ENCODE results near the gene RBM4B.

Gene RBM4B

GRCh38 chr11:66637557-66638176 lies 40.0 kb downstream of the RBM4B start:
- TF ChIP-seq ZC3H10 (CRISPR knock-in tag; IDR thresholded peaks at IDR 0.05) (no peak), GLIS3 (CRISPR knock-in tag; IDR thresholded peaks at IDR 0.05) (no peak), ZNF565 (CRISPR knock-in tag; conservative IDR thresholded peaks at IDR 0.05; ENCODE audit: low read depth) (no peak), ZNF8 (CRISPR knock-in tag; IDR thresholded peaks at IDR 0.05) (no peak)
- ATAC-seq: peak; percentile 14

DNA sequence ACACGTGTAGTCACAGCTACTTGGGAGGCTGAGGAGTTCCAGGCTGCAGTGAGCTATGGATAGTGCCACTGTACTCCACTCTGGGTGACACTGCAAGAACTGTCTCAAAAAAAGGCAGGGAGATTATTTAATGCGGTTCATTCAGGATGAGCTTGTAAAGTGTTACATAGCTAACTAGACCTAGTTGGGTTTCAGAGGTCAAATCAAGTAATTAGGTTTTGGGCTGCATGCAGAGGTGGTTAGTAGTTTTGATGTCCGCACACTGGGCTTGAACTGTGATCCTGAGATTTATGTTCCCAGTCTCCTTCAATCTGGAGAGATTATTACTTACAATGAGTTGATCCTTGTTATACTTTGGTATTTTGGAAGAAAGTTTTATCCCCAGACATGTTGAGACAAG lies 41.3 kb downstream of the RBM4B start:
- no peak for ATAC-seq
- no peak for TF ChIP-seq SNAI2 (CRISPR knock-in tag; IDR thresholded peaks at IDR 0.05)

DNA sequence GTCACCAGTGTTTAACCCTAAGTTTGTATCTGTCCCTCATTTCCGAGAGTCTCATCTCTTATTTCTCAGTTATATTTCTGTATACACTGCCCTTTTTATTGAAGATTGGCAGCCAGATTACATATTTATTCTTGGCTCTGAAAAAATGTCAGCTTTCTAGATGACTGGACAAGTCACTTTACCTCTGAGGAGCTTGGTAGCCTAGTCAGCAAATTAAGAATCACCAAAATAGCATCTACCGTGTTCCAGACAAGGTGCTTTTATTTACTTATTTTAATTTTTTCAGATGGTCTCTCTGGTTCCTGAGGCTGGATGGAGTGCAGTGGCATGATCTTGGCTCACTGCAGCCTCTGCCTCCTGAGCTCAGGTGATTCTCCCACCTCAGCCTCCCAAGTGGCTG lies 44.7 kb downstream of the RBM4B start:
- no peak for TF ChIP-seq PATZ1 (CRISPR knock-in tag; IDR thresholded peaks at IDR 0.05; ENCODE audit: borderline replicate concordance)
- no peak for TF ChIP-seq ZNF70 (CRISPR knock-in tag; IDR thresholded peaks at IDR 0.05)
- TF ChIP-seq, protein P1, sequence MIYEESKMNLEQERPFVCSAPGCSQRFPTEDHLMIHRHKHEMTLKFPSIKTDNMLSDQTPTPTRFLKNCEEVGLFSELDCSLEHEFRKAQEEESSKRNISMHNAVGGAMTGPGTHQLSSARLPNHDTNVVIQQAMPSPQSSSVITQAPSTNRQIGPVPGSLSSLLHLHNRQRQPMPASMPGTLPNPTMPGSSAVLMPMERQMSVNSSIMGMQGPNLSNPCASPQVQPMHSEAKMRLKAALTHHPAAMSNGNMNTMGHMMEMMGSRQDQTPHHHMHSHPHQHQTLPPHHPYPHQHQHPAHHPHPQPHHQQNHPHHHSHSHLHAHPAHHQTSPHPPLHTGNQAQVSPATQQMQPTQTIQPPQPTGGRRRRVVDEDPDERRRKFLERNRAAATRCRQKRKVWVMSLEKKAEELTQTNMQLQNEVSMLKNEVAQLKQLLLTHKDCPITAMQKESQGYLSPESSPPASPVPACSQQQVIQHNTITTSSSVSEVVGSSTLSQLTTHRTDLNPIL (CRISPR knock-in tag; IDR thresholded peaks at IDR 0.05; ENCODE audit: low read depth): no peak
- TF ChIP-seq ESRRG (CRISPR knock-in tag; IDR thresholded peaks at IDR 0.05): no peak
- TF ChIP-seq ZNF8 (CRISPR knock-in tag; IDR thresholded peaks at IDR 0.05): no peak
- TF ChIP-seq BACH2 (CRISPR knock-in tag; IDR thresholded peaks at IDR 0.05; ENCODE audit: borderline replicate concordance): no peak
- TF ChIP-seq, protein P2, sequence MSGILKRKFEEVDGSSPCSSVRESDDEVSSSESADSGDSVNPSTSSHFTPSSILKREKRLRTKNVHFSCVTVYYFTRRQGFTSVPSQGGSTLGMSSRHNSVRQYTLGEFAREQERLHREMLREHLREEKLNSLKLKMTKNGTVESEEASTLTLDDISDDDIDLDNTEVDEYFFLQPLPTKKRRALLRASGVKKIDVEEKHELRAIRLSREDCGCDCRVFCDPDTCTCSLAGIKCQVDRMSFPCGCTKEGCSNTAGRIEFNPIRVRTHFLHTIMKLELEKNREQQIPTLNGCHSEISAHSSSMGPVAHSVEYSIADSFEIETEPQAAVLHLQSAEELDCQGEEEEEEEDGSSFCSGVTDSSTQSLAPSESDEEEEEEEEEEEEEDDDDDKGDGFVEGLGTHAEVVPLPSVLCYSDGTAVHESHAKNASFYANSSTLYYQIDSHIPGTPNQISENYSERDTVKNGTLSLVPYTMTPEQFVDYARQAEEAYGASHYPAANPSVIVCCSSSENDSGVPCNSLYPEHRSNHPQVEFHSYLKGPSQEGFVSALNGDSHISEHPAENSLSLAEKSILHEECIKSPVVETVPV (CRISPR knock-in tag; IDR thresholded peaks at IDR 0.05): no peak

DNA sequence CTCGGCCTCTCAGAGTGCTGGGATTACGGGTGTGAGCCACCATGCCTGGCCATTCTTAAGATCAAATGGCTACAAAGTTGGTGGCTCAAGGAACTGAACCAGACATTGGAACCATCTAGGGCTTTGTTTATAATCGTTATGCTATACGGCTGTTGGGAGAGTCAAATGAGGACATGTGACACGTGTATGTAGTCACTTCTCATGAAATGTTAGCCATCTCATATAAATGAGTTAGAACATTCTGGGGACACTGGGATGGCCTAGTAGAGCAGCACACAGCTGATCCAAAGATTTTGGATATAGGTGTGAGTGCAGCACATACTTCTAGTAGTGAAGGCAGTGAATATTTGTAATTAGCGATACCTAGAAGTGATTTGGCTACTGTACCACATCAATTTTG lies 45.8 kb downstream of the RBM4B start:
- no peak for ATAC-seq
- no peak for TF ChIP-seq PATZ1 (CRISPR knock-in tag; IDR thresholded peaks at IDR 0.05; ENCODE audit: borderline replicate concordance)

More for the DNA sequence above, 44.7 kb downstream of the RBM4B start:
- ATAC-seq: no peak

- ATAC-seq: no peak
- TF ChIP-seq ARNTL (CRISPR knock-in tag; IDR thresholded peaks at IDR 0.05; ENCODE audit: borderline replicate concordance, low read depth): no peak
- TF ChIP-seq CSDC2 (CRISPR knock-in tag; IDR thresholded peaks at IDR 0.05): no peak
- no peak for TF ChIP-seq PPARA (CRISPR knock-in tag; IDR thresholded peaks at IDR 0.05; ENCODE audit: borderline replicate concordance)
- TF ChIP-seq TOX (CRISPR knock-in tag; IDR thresholded peaks at IDR 0.05; ENCODE audit: borderline replicate concordance): no peak
- TF ChIP-seq ZC3H10 (CRISPR knock-in tag; IDR thresholded peaks at IDR 0.05): no peak
- TF ChIP-seq RARB (CRISPR knock-in tag; IDR thresholded peaks at IDR 0.05): no peak
- TF ChIP-seq SNAI2 (CRISPR knock-in tag; IDR thresholded peaks at IDR 0.05): no peak
- TF ChIP-seq, protein P1 (CRISPR knock-in tag; IDR thresholded peaks at IDR 0.05; ENCODE audit: low read depth): no peak
Measured at GRCh38 chr11:66629356-66629755, 48.3 kb downstream of the RBM4B start.

GRCh38 chr11:66628061-66628603 lies 49.6 kb downstream of the RBM4B start:
- no peak for TF ChIP-seq ZC3H10 (CRISPR knock-in tag; IDR thresholded peaks at IDR 0.05)
- no peak for TF ChIP-seq ZNF8 (CRISPR knock-in tag; IDR thresholded peaks at IDR 0.05)
- no peak for TF ChIP-seq TOX (CRISPR knock-in tag; IDR thresholded peaks at IDR 0.05; ENCODE audit: borderline replicate concordance)
- TF ChIP-seq ZFP3 (CRISPR knock-in tag; IDR thresholded peaks at IDR 0.05): no peak
- TF ChIP-seq, protein P1 (CRISPR knock-in tag; IDR thresholded peaks at IDR 0.05; ENCODE audit: low read depth): no peak
- TF ChIP-seq CSDC2 (CRISPR knock-in tag; IDR thresholded peaks at IDR 0.05): no peak
- no peak for TF ChIP-seq GLIS3 (CRISPR knock-in tag; IDR thresholded peaks at IDR 0.05)
- no peak for TF ChIP-seq SNAI2 (CRISPR knock-in tag; IDR thresholded peaks at IDR 0.05)
- ATAC-seq: no peak

Measured in SK-N-SH treated with all-trans-retinoic acid at 6 μM for 48 hours (cell line).